MM.1S (cell line): ENCODE data around the gene TCN2.
"Not testable (repeated sequence)": the region's sequence is repeated elsewhere in the genome, so short reads cannot be mapped to it uniquely, and the experiment has no call there.

ENCODE experiments used
- DNase-seq: peaks from one replicate; pipeline ENCODE4 v3.0.0-alpha.2; 2015
- H2AFZ ChIP-seq: fragments of 300-600 bp; sonication (generic); 2 replicates; pipeline ENCODE4 v1.6.0; 2016; ENCODE audit warnings: antibody characterized with exemption, low read length
- H3F3A ChIP-seq: fragments of 300-600 bp; sonication (generic); 2 replicates; pipeline ENCODE4 v1.6.1; 2016; ENCODE audit warnings: mild to moderate bottlenecking, antibody characterized with exemption, low read length, moderate library complexity, mixed read lengths; ENCODE audit not compliant: insufficient read depth
- H3K27ac ChIP-seq: fragments of 300-600 bp; sonication (generic); 2 replicates; pipeline ENCODE4 v1.5.1; 2016; ENCODE audit warnings: mild to moderate bottlenecking, low read length
- H3K27me3 ChIP-seq: fragments of 300-600 bp; sonication (generic); replicated peaks from 2 replicates; pipeline ENCODE4 v1.6.0; 2016; ENCODE audit warnings: low read length; ENCODE audit not compliant: insufficient read depth
- H3K36me3 ChIP-seq: fragments of 300-600 bp; sonication (generic); replicated peaks from 2 replicates; pipeline ENCODE4 v1.6.1; 2016; ENCODE audit warnings: mild to moderate bottlenecking, low read length, mixed read lengths; ENCODE audit not compliant: insufficient read depth
- H3K4me1 ChIP-seq: fragments of 300-600 bp; sonication (generic); 2 replicates; pipeline ENCODE4 v1.6.1; 2016; ENCODE audit warnings: low read length, mixed read lengths
- H3K4me2 ChIP-seq: fragments of 300-600 bp; sonication (generic); 2 replicates; pipeline ENCODE4 v1.6.0; 2016; ENCODE audit warnings: low read depth, low read length
- H3K4me3 ChIP-seq: fragments of 300-600 bp; sonication (generic); 2 replicates; pipeline ENCODE4 v1.5.1; 2016; ENCODE audit warnings: low read length, mixed read lengths
- H3K79me2 ChIP-seq: fragments of 300-600 bp; sonication (generic); 2 replicates; pipeline ENCODE4 v1.6.1; 2016; ENCODE audit warnings: mixed run types, low read length, mixed read lengths
- H3K9ac ChIP-seq: fragments of 300-600 bp; sonication (generic); 2 replicates; pipeline ENCODE4 v1.6.1; 2016; ENCODE audit warnings: low read length, mixed read lengths
- H3K9me2 ChIP-seq: fragments of 300-600 bp; sonication (generic); replicated peaks from 2 replicates; pipeline ENCODE4 v1.6.1; 2016; ENCODE audit warnings: mild to moderate bottlenecking, low read length, mixed read lengths; ENCODE audit not compliant: insufficient read depth
- H3K9me3 ChIP-seq: fragments of 300-600 bp; sonication (generic); replicated peaks from 2 replicates; pipeline ENCODE4 v1.6.1; 2016; ENCODE audit warnings: mild to moderate bottlenecking, low read length, mixed read lengths; ENCODE audit not compliant: insufficient read depth
- H4K20me1 ChIP-seq: fragments of 300-600 bp; sonication (generic); 2 replicates; pipeline ENCODE4 v1.6.1; 2016; ENCODE audit warnings: mild to moderate bottlenecking, low read length, moderate library complexity, mixed read lengths; ENCODE audit not compliant: insufficient read depth
- EZH2 ChIP-seq: fragments of 300-600 bp; sonication (generic); optimal IDR thresholded peaks from 2 replicates; pipeline ENCODE3; 2017; ENCODE audit warnings: low read depth, mild to moderate bottlenecking, antibody characterized with exemption, low read length, mixed read lengths
- EZH2phosphoT487 ChIP-seq: fragments of 300-600 bp; sonication (generic); IDR thresholded peaks from 2 replicates; pipeline ENCODE4 v1.6.1; 2018; ENCODE audit warnings: antibody characterized with exemption, low read length
- TF ChIP-seq, protein P1 (sequence below): fragments of 300-600 bp; sonication (generic); IDR thresholded peaks from 2 replicates; pipeline ENCODE4 v1.5.1; 2016; ENCODE audit warnings: antibody characterized with exemption, low read length, mixed read lengths

TCN2 gene

GRCh38 chr22:30560643-30561202 is 46.3 kb upstream of the TCN2 start:
- not testable (repeated sequence) for H3F3A ChIP-seq, H3K4me2 ChIP-seq, H3K9ac ChIP-seq, H3K4me3 ChIP-seq, H3K9me3 ChIP-seq, H2AFZ ChIP-seq, DNase-seq, H4K20me1 ChIP-seq, H3K36me3 ChIP-seq, H3K79me2 ChIP-seq, H3K4me1 ChIP-seq, H3K27ac ChIP-seq, H3K9me2 ChIP-seq, H3K27me3 ChIP-seq
- TF ChIP-seq, protein P1, sequence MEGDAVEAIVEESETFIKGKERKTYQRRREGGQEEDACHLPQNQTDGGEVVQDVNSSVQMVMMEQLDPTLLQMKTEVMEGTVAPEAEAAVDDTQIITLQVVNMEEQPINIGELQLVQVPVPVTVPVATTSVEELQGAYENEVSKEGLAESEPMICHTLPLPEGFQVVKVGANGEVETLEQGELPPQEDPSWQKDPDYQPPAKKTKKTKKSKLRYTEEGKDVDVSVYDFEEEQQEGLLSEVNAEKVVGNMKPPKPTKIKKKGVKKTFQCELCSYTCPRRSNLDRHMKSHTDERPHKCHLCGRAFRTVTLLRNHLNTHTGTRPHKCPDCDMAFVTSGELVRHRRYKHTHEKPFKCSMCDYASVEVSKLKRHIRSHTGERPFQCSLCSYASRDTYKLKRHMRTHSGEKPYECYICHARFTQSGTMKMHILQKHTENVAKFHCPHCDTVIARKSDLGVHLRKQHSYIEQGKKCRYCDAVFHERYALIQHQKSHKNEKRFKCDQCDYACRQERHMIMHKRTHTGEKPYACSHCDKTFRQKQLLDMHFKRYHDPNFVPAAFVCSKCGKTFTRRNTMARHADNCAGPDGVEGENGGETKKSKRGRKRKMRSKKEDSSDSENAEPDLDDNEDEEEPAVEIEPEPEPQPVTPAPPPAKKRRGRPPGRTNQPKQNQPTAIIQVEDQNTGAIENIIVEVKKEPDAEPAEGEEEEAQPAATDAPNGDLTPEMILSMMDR: peak; percentile 19

DNA sequence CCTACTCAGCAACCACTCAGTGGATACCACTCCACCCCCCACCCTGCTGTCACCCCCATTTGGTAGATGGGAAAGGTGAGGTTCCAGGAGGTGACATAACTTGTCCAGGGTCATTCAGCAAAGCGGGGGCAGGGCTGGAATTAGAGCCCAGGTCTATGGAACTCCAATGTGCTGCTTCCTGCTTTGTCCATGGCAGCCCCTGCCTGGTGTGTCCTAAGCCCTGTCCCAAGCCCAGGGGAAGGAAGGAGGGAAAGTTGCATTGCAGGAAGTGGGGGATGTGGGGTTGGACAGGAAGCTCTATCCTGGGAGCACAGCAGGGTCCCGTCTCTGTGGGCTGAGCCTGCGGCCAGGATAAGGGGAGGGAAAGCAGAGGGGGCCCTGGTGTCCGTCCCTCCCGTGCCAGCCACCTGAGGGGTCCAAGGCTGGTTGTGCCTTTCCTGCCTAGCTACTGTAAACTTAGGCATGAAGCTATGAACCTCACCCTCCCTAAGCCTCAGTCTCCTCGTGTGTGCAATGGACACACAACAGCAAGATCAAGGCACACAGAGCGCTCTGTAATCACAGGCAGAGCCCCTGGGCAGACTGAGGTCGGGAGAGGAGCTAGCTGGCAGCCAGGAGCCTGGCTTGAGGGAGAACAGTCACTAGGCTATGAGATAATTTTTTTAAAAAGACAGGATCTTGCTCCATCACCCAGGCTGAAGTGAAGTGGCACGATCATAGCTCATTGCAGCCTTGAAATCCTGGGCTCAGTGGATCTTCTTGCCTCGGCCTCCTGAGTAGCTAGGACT is 45.4 kb upstream of the TCN2 start:
- Histone ChIP-seq H3K27ac (no peak overlapping the region), H3K36me3 (no peaks in the 10 kb centered on the region), H3K4me3 (no peak overlapping the region), H3F3A (no peaks in the 10 kb centered on the region), H3K9ac (no peak overlapping the region), H3K9me3 (no peaks in the 10 kb centered on the region), H2AFZ (no peak overlapping the region), H3K4me2 (no peak overlapping the region), H3K4me1 (no peaks in the 10 kb centered on the region), H4K20me1 (no peaks in the 10 kb centered on the region), H3K9me2 (no peaks in the 10 kb centered on the region), H3K79me2 (no peaks in the 10 kb centered on the region), H3K27me3 (peaks cover 5% of the 10 kb centered on the region)
- no peak for DNase-seq
- no peak for TF ChIP-seq EZH2phosphoT487
- TF ChIP-seq, protein P1: no peak
- TF ChIP-seq EZH2: no peak

GRCh38 chr22:30562366-30562765 is 44.6 kb upstream of the TCN2 start:
- no peaks in the 10 kb centered on the region for H3K4me1 ChIP-seq
- H3K9ac ChIP-seq: no peak overlapping the region
- peaks cover 5% of the 10 kb centered on the region for H3K27me3 ChIP-seq
- no peak overlapping the region for H3K4me3 ChIP-seq
- H3K9me2 ChIP-seq: no peaks in the 10 kb centered on the region
- H3K27ac ChIP-seq: no peak overlapping the region
- no peaks in the 10 kb centered on the region for H3K36me3 ChIP-seq
- no peak for DNase-seq
- H2AFZ ChIP-seq: no peak overlapping the region
- H3K79me2 ChIP-seq: no peaks in the 10 kb centered on the region
- no peaks in the 10 kb centered on the region for H3F3A ChIP-seq
- H3K4me2 ChIP-seq: no peak overlapping the region
- no peaks in the 10 kb centered on the region for H3K9me3 ChIP-seq
- no peak for TF ChIP-seq EZH2
- TF ChIP-seq, protein P1: no peak
- H4K20me1 ChIP-seq: no peaks in the 10 kb centered on the region
